Activated CD4-positive, alpha-beta T cell treated with anti-CD3 and anti-CD28 coated beads, Interleukin-2, Interleukin-6, amounts not matched to agents 100 ng/mL and 50 ng/mL, durations not matched to agents 16 hours and 8 hours (primary cell): ENCODE results near the gene CAMKK1.

Experiments
- DNase-seq: peaks from one replicate; pipeline ENCODE4 v3.0.0-alpha.2; 2020

CAMKK1 gene

DNA sequence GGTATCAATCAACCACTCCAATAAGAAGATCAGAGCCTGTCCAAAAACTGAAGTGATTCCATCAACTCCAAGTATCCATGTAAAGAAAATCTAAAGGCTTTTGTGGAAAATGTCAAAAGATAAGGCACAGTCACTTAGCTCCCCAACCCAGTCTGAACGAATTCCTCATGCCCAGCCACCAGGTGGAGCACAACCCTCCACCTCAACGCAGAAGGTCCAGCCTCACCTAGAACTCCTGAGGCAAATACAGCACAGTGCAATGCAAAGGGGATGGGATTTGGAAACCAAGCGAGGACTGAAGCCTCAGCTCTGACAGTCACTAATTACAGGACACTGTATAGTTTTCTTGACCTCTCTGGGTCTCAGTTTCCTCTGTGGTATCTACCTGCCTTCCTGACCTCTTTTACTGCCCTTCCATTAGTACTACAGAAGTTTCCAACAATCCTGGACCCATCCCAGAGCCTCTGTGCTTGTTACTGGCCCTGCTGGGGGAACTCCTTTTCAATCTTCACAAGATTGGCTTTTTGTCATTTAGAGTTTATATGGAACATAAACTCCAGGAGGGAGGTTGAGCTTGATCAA lies 48.8 kb downstream of the CAMKK1 start:
- peak; percentile 72 for DNase-seq

DNA sequence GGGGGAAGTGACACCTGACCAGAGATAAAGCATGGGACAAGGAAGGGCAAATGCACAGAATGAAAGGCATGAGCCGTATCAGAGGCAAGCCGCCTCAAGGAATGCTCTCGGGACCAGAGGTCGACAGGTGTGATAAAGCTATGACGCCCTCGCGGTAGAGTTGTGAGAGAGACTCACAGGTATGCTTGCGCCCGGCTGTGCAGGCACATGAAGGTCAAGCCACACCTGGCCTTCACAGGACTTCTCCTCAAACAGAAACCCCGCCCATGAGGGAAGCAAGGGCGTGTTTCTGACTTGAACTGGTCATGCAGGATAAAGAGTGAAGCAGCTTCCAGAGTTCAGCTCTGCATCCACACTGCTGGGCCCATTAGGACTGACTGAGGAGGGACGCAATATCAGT lies 54.6 kb downstream of the CAMKK1 start:
- no peak for DNase-seq

DNA sequence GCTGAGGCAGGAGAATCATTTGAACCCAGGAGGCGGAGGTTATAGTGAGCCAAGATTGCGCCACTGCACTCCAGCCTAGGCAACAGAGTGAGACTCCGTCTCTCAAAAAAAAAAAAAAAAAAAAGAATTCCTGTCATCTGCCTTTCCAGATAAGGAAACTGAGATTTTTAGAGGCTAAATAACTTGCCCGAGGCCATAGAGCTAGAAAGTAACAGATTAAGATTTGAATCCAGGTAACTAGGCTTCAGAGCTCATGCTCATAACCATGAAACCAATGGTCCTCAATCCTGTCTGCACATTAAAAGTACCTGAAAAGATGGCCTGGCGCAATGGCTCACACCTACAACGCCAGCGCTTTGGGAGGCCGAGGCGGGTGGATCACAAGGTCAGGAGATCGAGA lies 56.3 kb downstream of the CAMKK1 start:
- DNase-seq, result no peak

DNA sequence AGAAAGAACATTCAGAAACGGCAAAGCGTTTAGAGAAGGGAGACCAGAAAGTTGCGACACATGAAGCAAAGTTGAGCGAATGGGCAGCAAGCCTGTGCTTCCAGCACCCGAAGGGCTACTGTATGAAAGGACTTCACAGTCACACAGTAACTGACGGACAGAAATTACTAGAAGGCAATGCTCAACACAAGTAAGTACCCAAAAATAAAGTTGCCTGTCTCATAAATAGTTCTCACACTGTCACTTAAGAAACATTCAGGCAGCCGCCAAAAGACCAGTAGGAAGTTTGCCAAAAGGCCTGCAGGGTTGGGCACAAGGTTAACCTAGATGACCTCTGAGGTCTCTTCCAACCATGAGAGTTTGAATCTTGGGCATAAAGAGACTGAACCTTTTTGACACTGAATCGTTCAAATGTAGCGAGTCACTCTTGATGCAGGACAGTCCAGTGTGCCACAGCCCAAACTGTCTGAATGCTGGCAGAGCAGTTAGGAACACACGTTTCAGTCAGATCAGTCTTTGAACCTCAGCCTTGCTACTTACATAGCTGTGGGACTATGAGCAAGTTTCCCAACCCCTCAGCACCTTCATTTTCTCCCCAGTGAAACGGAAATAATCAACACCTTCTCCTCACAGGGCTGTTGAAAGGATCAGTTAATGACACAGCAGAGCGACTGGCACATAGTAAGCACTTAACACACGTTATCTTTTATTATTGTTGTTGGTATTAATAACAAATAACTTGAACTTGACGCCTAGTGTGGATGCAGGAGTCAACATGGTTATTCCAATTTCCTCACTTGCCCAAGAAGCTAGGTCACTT lies 57.2 kb downstream of the CAMKK1 start:
- no peak for DNase-seq

DNA sequence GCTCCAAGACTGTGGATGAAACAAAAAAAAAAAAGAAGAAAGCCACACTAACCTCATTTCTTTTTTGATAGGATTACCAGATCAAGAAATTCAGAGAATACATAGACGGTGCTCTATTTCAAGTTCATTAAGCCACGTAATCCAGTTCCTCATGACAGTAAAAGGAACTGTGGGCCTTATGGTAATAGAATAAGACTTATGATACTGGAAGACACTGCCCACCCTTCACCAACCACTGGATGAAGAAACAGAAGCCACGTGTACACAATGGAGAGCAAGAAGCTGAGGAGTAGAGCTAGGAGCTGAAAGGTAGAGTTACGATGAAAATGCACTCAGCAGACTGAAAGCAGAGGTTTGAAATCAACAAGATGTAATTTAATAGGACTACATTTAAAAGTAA lies 58.0 kb downstream of the CAMKK1 start:
- DNase-seq, result no peak

DNA sequence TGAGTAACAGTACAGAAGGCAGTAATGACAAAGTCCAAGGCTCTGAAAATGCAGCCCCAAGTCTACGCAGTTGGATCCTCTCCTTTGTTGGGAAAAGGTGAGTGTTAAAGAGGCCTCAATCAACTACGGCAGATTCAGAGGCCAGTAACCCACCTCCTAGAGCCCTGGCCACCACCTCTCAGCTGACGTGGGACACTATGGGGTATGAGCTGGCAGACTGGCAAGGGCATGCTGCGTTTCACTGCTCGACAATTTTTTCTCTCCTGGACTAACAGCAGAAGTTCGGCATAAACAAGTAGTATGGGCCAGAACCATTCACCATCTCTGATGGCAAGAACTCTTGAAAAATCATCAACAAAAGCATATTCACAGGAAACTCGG lies 64.0 kb downstream of the CAMKK1 start:
- no peak for DNase-seq

DNA sequence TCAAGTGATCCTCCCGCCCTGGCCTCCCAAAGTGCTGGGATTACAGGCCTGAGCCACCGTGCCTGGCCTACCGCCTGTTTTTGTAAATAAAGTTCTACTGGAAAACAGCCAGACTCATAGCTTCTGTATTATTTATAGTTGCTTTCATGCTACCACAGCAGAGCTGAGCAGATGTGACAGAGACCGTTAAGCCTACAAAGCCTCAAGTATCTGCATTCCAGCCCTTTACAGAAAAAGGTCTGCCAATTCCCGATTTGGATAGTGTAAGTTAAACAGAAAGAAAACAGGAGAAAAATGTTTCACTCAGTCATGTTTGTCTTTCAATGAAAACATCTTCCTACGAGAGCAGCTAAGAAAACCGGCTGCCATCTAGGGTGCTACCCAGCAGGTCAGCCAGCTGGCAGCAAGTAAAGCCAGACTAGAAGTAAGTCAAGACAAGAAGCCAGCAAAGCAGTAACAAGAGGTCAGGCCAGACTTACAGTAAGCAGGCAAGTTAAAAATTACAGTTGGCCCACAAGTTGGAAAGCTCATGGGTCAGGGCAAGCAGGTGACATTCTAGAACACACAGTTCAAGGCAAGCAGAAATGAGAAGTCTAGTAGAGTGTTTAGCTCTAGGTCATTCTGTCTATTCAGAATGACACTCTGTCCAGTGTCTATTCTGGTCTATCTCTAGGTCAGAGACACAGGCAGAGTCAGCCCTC lies 64.6 kb downstream of the CAMKK1 start:
- DNase-seq, result no peak

DNA sequence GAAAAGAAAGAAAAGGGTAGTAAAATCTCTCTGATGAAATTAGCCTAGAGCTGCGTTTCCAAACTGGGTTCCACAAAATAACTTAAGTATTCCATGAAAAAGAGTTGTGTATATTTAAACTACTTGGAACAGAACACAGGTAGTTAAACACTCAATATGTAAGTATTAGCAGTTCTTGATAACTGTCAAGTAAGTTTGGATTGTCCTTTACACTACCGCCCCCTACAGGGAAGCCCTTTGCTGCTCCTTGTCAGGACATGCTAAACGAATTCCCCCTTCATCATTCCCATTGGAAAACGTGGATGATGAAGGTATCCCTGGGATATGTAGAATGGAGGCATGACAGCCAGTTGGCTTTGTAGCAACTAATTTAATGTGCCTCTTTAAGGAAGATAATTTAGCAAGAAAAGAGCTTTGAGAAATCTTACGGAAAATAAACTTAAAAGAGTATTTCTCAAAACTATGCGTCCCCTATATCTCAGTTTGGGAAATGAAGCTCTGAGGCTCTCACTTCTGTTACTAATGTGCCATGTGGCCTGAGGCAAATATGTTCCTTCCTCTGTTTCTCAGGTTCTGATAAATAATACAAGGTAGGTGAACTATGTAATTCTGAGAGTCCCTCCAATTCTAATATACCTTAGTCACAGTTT lies 65.6 kb downstream of the CAMKK1 start:
- peak; percentile 79 for DNase-seq

DNA sequence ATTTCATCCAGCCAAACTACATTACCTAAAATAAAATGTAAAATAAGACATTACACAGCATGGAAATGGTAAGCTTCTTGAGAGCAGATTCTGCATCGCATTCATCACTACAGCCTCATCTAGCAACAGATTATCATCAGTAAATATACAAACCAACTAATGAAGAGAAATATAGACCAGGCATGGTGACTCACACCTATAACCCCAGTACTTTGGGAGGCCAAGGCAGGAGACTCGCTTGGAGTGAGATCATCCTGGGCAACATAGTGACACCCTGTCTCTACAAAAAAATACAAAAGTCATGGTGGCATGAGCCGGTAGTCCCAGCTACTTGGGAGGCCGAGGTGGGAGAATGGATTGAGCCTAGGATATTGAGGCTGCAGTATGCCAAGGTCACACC lies 66.7 kb downstream of the CAMKK1 start:
- no peak for DNase-seq

DNA sequence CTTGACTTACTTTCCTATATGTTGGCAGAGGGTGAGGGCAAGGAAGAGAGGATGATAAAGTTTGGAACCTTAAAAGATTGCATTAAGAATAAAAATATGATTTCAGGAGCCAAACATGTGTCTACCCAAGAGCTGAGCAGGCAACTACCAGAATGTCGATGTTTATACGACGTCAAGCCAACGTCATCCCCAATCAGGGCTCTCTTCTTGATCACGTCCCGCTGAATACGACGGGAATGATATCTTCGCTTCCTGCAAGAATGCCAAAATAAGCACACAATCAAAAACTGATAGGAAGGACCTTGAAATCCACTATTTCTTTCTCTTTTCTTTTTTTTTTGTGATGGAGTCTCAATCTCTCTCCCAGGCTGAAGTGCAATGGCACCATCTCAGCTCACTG lies 71.8 kb downstream of the CAMKK1 start:
- no peak for DNase-seq

DNA sequence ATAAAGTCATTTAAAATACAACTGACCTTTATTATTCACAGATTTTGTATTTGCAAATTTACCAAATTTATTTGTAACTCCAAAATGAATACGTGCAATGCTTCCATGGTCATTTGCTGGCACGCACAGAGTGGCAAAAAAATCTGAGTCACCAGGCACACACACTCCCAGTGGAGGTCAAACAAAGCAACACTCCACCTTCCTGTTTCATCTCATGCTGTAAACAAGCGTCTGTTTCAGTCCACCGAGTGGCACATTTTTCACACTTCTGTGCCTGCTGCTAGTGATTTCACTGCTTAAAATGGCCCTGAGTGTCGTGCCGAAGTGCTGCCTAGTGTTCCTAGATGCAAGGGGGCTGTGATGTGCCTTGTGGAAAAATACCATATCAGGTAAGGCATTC lies 74.1 kb downstream of the CAMKK1 start:
- DNase-seq, result no peak

DNA sequence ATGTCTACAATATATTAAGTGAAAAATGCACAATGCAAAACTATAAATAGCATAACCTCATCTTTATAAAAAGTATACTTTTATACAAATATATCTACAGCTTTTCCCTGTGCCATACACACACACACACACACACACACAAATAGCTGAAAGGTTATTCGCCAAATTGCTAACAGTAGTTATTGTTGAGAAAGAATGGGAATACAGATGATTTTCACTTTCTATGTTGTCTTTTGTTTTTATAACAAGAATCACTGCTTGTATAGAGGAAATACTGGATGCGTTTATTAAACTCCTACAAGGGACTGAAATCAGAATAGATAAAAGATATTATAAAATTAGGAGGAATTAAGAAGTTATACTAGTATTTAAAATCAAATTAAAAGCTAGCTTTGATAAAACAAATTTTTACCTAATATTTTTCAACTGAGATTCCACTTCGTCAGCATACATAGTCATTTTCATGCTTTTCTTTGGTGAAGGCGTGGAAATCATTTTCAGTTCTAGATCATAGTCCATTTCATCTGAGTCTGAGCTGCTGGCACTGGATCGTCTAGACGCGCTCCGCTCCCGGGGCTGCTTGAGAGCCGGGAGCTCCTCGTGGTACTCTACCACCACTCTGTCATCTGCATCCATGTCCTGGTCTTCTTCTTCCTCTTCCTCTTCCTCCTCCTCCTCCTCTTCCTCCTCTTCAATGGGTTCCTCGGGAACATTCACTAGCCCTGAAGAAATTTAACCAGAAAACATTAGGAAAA lies 74.8 kb downstream of the CAMKK1 start:
- no peak for DNase-seq

DNA sequence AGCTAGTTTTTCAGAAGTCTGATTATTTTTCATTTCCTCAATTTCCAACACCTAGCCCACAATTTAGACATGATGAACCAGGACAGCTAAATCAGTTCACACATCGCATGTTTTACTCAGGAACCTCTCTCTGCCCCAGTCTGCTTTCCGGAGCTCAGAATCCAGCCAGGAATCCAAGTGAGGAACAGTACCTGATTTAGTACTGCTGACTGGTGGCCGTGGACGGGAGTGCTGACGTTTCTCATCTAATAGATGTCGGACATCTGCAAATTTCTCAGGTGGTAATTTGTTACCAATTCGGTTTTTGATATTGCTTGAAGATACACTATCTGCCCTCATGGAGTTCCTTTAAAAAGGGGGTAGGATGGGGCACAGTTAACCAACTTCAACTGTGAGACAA lies 76.9 kb downstream of the CAMKK1 start:
- DNase-seq, result no peak

DNA sequence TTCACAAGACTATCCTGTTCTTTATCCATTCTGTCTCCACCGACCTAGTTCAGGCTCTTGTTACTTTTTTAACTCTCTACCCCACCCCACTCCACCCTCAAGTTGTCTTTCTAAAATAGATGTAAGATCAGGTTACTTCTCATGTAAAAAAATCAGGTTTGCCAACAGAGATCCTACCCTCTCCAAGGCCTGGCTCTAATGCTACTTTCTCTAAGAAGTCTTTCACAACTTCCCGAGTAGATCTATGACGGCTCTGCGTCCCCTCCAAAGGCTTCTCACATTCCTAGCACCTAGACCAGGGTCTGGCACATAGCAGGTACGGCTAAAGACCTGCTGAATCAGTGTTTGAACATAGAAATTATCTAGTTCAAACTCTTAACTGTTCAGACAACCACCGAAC lies 77.7 kb downstream of the CAMKK1 start:
- DNase-seq, result no peak

DNA sequence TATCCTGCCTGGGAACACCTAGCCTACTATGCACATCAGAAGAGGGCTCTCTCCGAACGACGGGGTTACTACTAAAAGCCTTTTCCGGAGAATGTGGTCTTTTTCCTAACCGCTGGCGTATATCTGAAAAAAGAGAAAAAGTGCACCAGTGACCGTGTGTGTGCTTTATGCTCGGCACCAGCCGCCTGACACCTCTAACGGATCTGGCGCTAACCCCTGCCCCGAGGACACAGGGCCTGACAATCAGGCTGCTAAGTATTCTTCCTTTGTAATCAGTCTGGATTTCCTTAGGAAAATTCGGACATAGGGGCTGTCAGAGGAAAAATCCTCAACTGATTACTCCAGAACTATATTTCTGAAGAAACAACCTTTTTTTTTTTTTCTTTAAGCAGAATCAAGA lies 78.5 kb downstream of the CAMKK1 start:
- no peak for DNase-seq

DNA sequence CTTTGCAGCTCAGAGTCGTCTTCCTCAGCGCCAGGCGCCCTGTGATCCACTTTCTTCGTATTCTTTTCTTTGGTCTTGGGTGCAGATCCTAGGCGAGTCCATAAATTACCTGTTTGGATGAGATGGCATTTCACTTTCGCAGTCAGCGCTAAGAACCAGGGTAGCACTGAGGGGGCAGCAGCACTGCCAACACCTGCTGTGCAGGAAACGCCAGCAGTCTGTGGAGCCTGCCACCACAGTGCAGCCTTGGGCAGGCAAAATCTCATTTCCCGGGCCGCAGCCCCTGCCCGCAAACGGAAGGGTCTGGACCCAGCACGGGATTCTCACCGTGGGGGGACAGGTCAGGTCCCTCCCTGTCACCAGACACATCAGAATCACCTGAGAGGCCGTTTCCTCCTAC lies 79.7 kb downstream of the CAMKK1 start:
- DNase-seq, result no peak

DNA sequence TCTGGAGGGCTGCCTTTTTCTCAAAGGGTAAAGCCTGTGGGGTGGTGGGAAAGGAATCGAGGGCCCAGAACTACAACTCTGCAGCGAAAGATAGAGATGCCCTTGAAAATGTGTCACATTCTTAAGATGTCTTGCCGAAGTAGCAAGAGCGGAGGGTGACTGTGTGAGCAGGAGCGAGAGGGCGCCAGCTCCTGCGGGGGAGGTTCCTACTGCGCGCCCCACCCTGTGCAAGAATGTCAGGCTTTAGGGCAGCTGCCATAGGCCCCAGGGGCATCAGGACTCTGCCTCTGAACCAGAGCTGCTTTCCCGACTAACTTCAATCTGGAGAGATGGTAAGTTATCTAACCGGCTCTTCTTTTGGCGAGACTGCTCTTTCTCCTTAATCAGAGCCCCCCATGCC lies 80.1 kb downstream of the CAMKK1 start:
- no peak for DNase-seq

DNA sequence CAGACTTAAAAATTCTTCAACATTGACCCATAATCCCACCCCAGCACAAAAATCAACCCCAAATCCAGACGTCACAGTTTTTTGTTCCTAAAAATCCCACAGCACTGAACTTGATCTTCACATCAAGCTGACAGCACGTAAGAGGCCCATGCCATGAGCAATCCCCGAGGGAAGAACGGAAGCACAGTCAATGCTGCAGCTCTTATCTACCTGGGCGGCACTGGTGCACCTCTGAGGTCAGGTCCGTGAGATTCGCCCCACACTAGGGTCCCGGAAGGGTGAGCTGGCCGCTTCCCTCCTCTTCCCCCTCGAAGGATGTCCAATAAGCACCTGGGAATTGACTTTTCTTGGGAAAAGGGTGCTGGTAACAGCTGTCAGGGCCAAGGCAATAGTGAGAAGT lies 80.6 kb downstream of the CAMKK1 start:
- DNase-seq, result no peak
